H9 (cell line): Measurements from ENCODE around the gene GNAI2. TPM values are rescaled to one million over a fixed set of nuclear protein-coding genes. Genes with fewer than 3 reads are reported as not detected.

Source experiments
- DNase-seq: peaks from one replicate; pipeline ENCODE4 v3.0.0-alpha.2; 2017
- H2AFZ ChIP-seq: one replicate; pipeline ENCODE4 v1.6.1; 2013; ENCODE audit warnings: mild to moderate bottlenecking, low read length, control low read depth, moderate library complexity
- H2AK5ac ChIP-seq: 2 replicates; pipeline ENCODE4 v1.6.1; 2013; ENCODE audit warnings: low read length, control low read depth, mixed read lengths; ENCODE audit not compliant: insufficient read length
- H2BK120ac ChIP-seq: one replicate; pipeline ENCODE4 v1.6.1; 2013; ENCODE audit warnings: low read depth, mild to moderate bottlenecking, low read length, control low read depth, inconsistent platforms; ENCODE audit not compliant: poor library complexity, severe bottlenecking
- H2BK12ac ChIP-seq: 2 replicates; pipeline ENCODE4 v1.6.1; 2013; ENCODE audit warnings: low read length, control low read depth, mixed read lengths, low read depth; ENCODE audit not compliant: insufficient read length
- H2BK15ac ChIP-seq: 2 replicates; pipeline ENCODE4 v1.6.1; 2013; ENCODE audit warnings: low read depth, low read length, control low read depth
- H2BK20ac ChIP-seq: one replicate; pipeline ENCODE4 v1.6.1; 2013; ENCODE audit warnings: low read depth, mild to moderate bottlenecking, low read length, control low read depth, inconsistent platforms; ENCODE audit not compliant: poor library complexity, severe bottlenecking
- H2BK5ac ChIP-seq: 2 replicates; pipeline ENCODE4 v1.6.1; 2013; ENCODE audit warnings: low read length, control low read depth, mixed read lengths; ENCODE audit not compliant: insufficient read length
- H3K14ac ChIP-seq: 2 replicates; pipeline ENCODE4 v1.6.1; 2013; ENCODE audit warnings: low read length, control low read depth; ENCODE audit not compliant: insufficient read depth
- H3K18ac ChIP-seq: 2 replicates; pipeline ENCODE4 v1.6.1; 2013; ENCODE audit warnings: low read depth, mild to moderate bottlenecking, mixed read lengths, low read length, control low read depth; ENCODE audit not compliant: insufficient read length
- H3K23ac ChIP-seq: 2 replicates; pipeline ENCODE4 v1.6.1; 2013; ENCODE audit warnings: low read length, control low read depth, mixed read lengths, low read depth; ENCODE audit not compliant: insufficient read length
- H3K23me2 ChIP-seq: 2 replicates; pipeline ENCODE4 v1.6.1; 2013; ENCODE audit warnings: low read depth, mild to moderate bottlenecking, mixed read lengths, low read length, control low read depth; ENCODE audit not compliant: insufficient read length, poor library complexity, severe bottlenecking
- H3K27ac ChIP-seq: 2 replicates; pipeline ENCODE4 v1.5.1; 2013; ENCODE audit warnings: low read length, control low read depth, mixed read lengths, low read depth; ENCODE audit not compliant: insufficient read length
- H3K27me3 ChIP-seq: 2 replicates; pipeline ENCODE4 v1.6.1; 2013; ENCODE audit warnings: low read length, control low read depth, inconsistent platforms; ENCODE audit not compliant: insufficient read depth
- H3K4ac ChIP-seq: 2 replicates; pipeline ENCODE4 v1.6.1; 2013; ENCODE audit warnings: low read depth, mild to moderate bottlenecking, control low read depth, inconsistent platforms, low read length, moderate library complexity
- H3K4me1 ChIP-seq: 2 replicates; pipeline ENCODE4 v1.6.1; 2013; ENCODE audit warnings: low read length, control low read depth, inconsistent platforms; ENCODE audit not compliant: insufficient read depth
- H3K4me2 ChIP-seq: 2 replicates; pipeline ENCODE4 v1.6.1; 2013; ENCODE audit warnings: low read length, control low read depth, mixed read lengths; ENCODE audit not compliant: insufficient read length, insufficient read depth
- H3K56ac ChIP-seq: 2 replicates; pipeline ENCODE4 v1.6.1; 2013; ENCODE audit warnings: low read depth, mild to moderate bottlenecking, mixed read lengths, low read length, control low read depth; ENCODE audit not compliant: insufficient read length
- H3K79me1 ChIP-seq: 2 replicates; pipeline ENCODE4 v1.6.1; 2013; ENCODE audit warnings: low read depth, mild to moderate bottlenecking, moderate library complexity, low read length, control low read depth, inconsistent platforms; ENCODE audit not compliant: insufficient read depth, poor library complexity, severe bottlenecking
- H3K79me2 ChIP-seq: 2 replicates; pipeline ENCODE4 v1.6.1; 2013; ENCODE audit warnings: low read length, control low read depth, inconsistent platforms; ENCODE audit not compliant: insufficient read depth
- H3K9ac ChIP-seq: 2 replicates; pipeline ENCODE4 v1.6.1; 2013; ENCODE audit warnings: low read length, control low read depth, mixed read lengths; ENCODE audit not compliant: insufficient read length; ENCODE audit errors: extremely low read depth
- H3K9me3 ChIP-seq: one replicate; pipeline ENCODE4 v1.6.1; 2013; ENCODE audit warnings: low read depth, low read length, inconsistent platforms; ENCODE audit not compliant: control insufficient read depth
- H3T11ph ChIP-seq: one replicate; pipeline ENCODE4 v1.6.1; 2013; ENCODE audit warnings: mild to moderate bottlenecking, low read length, control low read depth, inconsistent platforms
- H4K20me1 ChIP-seq: one replicate; pipeline ENCODE4 v1.6.1; 2013; ENCODE audit not compliant: control insufficient read depth, insufficient read length, insufficient read depth
- H4K5ac ChIP-seq: 2 replicates; pipeline ENCODE4 v1.6.1; 2013; ENCODE audit warnings: low read depth, mild to moderate bottlenecking, mixed read lengths, low read length, control low read depth; ENCODE audit not compliant: insufficient read length
- H4K8ac ChIP-seq: replicated peaks from 2 replicates; pipeline ENCODE4 v1.6.1; 2013; ENCODE audit warnings: low read length, control low read depth, mixed read lengths, low read depth; ENCODE audit not compliant: insufficient read length
- H4K91ac ChIP-seq: 2 replicates; pipeline ENCODE4 v1.6.1; 2013; ENCODE audit warnings: low read depth, mild to moderate bottlenecking, moderate library complexity, mixed read lengths, low read length, control low read depth; ENCODE audit not compliant: insufficient read length
- H3K27ac Mint-ChIP-seq, 3 experiments: 2 replicates in 2 of 3; 3 replicates in 1 of 3; pipeline ENCODE4 v1.8.0; 2020 to 2021; ENCODE audit warnings: mixed read lengths in 3 of 3, mild to moderate bottlenecking in 1 of 3, moderate library complexity in 1 of 3
- H3K27me3 Mint-ChIP-seq: 2 replicates; pipeline ENCODE4 v1.8.0; 2021; ENCODE audit warnings: low read depth, mild to moderate bottlenecking, moderate library complexity, mixed read lengths
- H3K36me3 Mint-ChIP-seq, 3 experiments: 2 replicates in 2 of 3; 3 replicates in 1 of 3; pipeline ENCODE4 v1.8.0; 2020 to 2021; ENCODE audit warnings: low read depth in 3 of 3, mixed read lengths in 3 of 3; ENCODE audit not compliant: insufficient read depth in 1 of 3
- H3K4me1 Mint-ChIP-seq, 2 experiments: 2 replicates each; pipeline ENCODE4 v1.8.0; 2020; ENCODE audit warnings: mixed read lengths in 2 of 2
- H3K4me3 Mint-ChIP-seq, 2 experiments: 2 replicates in 1 of 2; 3 replicates in 1 of 2; pipeline ENCODE4 v1.8.0; 2020 to 2021; ENCODE audit warnings: mild to moderate bottlenecking in 2 of 2, mixed read lengths in 2 of 2, moderate library complexity in 1 of 2
- H3K9me3 Mint-ChIP-seq, 2 experiments: 2 replicates in 1 of 2; 3 replicates in 1 of 2; pipeline ENCODE4 v1.8.0; 2020; ENCODE audit warnings: mild to moderate bottlenecking in 2 of 2, mixed read lengths in 2 of 2, moderate library complexity in 1 of 2
- WGBS: extraction: QIAGEN DNeasy Blood & Tissue Kit; methylation state at CpG from one replicate; pipeline ENCODE4 v1.1.7; 2013; ENCODE audit warnings: missing lambda C conversion rate, low lambda C conversion rate, mixed read lengths; ENCODE audit not compliant: insufficient read length; ENCODE audit errors: extremely low coverage; 5-methylcytosine and 5-hydroxymethylcytosine counted together
- total RNA-seq: library from RNA; stranded (reverse); gene quantifications from 2 replicates; pipeline ENCODE4 v1.2.1, GENCODE V29; 2021
- TF ChIP-seq, protein P1 (sequence below): fragments of 200-600 bp; sonication (generic); conservative IDR thresholded peaks from 3 replicates; pipeline ENCODE4 v1.8.0; 2021; ENCODE audit warnings: antibody characterized with exemption, mild to moderate bottlenecking

GNAI2 gene
- total RNA-seq, 1 experiment from 2014 or later = 218 TPM

DNA sequence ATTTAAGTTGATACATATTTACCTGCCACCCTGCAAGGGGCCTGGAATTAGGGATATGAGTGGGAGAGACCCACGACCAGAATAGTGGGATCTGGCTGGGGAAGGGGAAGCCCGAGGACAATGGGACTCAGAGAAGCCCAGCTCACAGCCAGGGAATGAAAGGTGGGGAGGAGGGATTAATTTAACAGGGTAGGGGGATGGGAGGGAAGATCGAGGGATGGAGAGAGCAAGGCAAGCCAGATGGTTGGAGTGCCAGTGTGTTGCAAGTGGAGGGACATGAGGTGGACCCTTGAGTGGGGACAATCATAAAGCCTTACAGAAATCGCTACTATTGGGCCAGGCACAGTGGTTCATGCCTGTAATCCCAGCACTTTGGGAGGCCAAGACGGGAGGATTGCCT lies 4.4 kb upstream of the GNAI2 start:
- H3K79me2 ChIP-seq = peaks cover 3% of the 10 kb centered on the region; the same call in 1 of the 2 replicates
- no peak overlapping the region for H3K56ac ChIP-seq
- Mint-ChIP-seq H3K27ac (no peak overlapping the region), H3K27me3 (peaks cover 14% of the 10 kb centered on the region), H3K36me3 (peaks cover 0 to 2% (median 0%) of the 10 kb centered on the region in 3 experiments; a peak in 1 of 7 replicates), H3K4me1 (peaks cover 34 to 43% of the 10 kb centered on the region in 2 experiments), H3K4me3 (no peak overlapping the region), H3K9me3 (peaks cover 0 to 2% of the 10 kb centered on the region in 2 experiments; a peak in 3 of 5 replicates)
- no peak overlapping the region for H3K14ac ChIP-seq
- no peak overlapping the region for H2BK20ac ChIP-seq
- no peaks in the 10 kb centered on the region for H3K79me1 ChIP-seq
- no peak overlapping the region for H2AK5ac ChIP-seq
- WGBS = no CpG with 5 or more reads among the region's 5 CpGs
- no peaks in the 10 kb centered on the region for H3K4me1 ChIP-seq
- no peak overlapping the region for H2AFZ ChIP-seq
- no peak overlapping the region for H3K27ac ChIP-seq
- H4K5ac ChIP-seq = no peak overlapping the region
- H2BK5ac ChIP-seq = no peak overlapping the region
- H3K23me2 ChIP-seq = peaks cover 13% of the 10 kb centered on the region
- no peak overlapping the region for H3K9ac ChIP-seq
- H4K91ac ChIP-seq = no peak overlapping the region
- no peak overlapping the region for H3K4ac ChIP-seq
- no peak overlapping the region for H3K4me2 ChIP-seq
- DNase-seq = no peak
- TF ChIP-seq, protein P1, sequence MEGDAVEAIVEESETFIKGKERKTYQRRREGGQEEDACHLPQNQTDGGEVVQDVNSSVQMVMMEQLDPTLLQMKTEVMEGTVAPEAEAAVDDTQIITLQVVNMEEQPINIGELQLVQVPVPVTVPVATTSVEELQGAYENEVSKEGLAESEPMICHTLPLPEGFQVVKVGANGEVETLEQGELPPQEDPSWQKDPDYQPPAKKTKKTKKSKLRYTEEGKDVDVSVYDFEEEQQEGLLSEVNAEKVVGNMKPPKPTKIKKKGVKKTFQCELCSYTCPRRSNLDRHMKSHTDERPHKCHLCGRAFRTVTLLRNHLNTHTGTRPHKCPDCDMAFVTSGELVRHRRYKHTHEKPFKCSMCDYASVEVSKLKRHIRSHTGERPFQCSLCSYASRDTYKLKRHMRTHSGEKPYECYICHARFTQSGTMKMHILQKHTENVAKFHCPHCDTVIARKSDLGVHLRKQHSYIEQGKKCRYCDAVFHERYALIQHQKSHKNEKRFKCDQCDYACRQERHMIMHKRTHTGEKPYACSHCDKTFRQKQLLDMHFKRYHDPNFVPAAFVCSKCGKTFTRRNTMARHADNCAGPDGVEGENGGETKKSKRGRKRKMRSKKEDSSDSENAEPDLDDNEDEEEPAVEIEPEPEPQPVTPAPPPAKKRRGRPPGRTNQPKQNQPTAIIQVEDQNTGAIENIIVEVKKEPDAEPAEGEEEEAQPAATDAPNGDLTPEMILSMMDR = no peak
- H3K27me3 ChIP-seq = no peaks in the 10 kb centered on the region
- no peak overlapping the region for H2BK12ac ChIP-seq
- no peak overlapping the region for H3K23ac ChIP-seq
- no peak overlapping the region for H3K18ac ChIP-seq
- no peaks in the 10 kb centered on the region for H3K9me3 ChIP-seq
- H2BK120ac ChIP-seq = no peak overlapping the region
- no peaks in the 10 kb centered on the region for H4K20me1 ChIP-seq
- H4K8ac ChIP-seq = no peak overlapping the region
- H3T11ph ChIP-seq = no peak overlapping the region
- no peak overlapping the region for H2BK15ac ChIP-seq
